Measurements from ENCODE around the gene NPFFR1.

Gene NPFFR1

GRCh38 chr10:70321897-70322890 is 38.4 kb upstream of the NPFFR1 start:
- Histone ChIP-seq H3K9me3 (ENCODE audit: low read length) (no peaks in the 10 kb centered on the region), H3K4me3 (ENCODE audit: low read length) (no peak overlapping the region), H3K36me3 (ENCODE audit: insufficient read depth, low read length) (no peaks in the 10 kb centered on the region), H3K27me3 (ENCODE audit: insufficient read depth, low read length) (no peaks in the 10 kb centered on the region), H3K4me1 (ENCODE audit: insufficient read depth, low read length) (peaks cover 26% of the 10 kb centered on the region), H2AFZ (ENCODE audit: low read depth, low read length) (no peak overlapping the region)

- H2AFZ ChIP-seq (ENCODE audit: low read depth, low read length): no peak overlapping the region
- no peaks in the 10 kb centered on the region for H3K9me3 ChIP-seq (ENCODE audit: low read length)
- H3K36me3 ChIP-seq (ENCODE audit: insufficient read depth, low read length): no peaks in the 10 kb centered on the region
- H3K27me3 ChIP-seq (ENCODE audit: insufficient read depth, low read length): no peaks in the 10 kb centered on the region
- H3K4me3 ChIP-seq (ENCODE audit: low read length): no peak overlapping the region
- peaks cover 26% of the 10 kb centered on the region for H3K4me1 ChIP-seq (ENCODE audit: insufficient read depth, low read length)
Measured at GRCh38 chr10:70321233-70321632, 37.4 kb upstream of the NPFFR1 start.

- H3K36me3 ChIP-seq (ENCODE audit: insufficient read depth, low read length): no peaks in the 10 kb centered on the region
- H3K4me3 ChIP-seq (ENCODE audit: low read length): no peak overlapping the region
- H2AFZ ChIP-seq (ENCODE audit: low read depth, low read length): no peak overlapping the region
- no peaks in the 10 kb centered on the region for H3K27me3 ChIP-seq (ENCODE audit: insufficient read depth, low read length)
- H3K9me3 ChIP-seq (ENCODE audit: low read length): no peaks in the 10 kb centered on the region
- peaks cover 22% of the 10 kb centered on the region for H3K4me1 ChIP-seq (ENCODE audit: insufficient read depth, low read length)
Measured at GRCh38 chr10:70320751-70321150, 36.9 kb upstream of the NPFFR1 start.

DNA sequence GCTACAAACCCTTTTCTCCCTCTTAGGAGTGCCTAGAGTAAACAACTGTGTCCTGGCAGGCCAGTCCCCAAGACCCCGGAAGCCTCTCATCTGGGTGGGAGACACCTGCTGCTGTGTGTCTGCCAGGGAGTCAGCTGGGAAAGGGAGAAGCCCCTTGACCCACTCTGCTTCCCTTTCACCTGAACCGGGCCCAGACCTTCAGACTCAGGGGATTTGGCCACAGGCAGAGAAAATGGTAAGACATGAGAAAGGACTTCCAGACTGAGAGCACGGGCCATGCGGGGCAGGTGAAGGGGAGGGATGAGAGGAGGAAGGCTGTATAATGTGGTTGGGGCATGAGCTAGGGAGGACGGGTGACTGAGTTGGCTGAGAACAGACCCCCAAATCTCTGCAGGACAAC is 36.0 kb upstream of the NPFFR1 start:
- Histone ChIP-seq H3K4me3 (ENCODE audit: low read length) (no peak overlapping the region), H3K4me1 (ENCODE audit: insufficient read depth, low read length) (peaks cover 13% of the 10 kb centered on the region), H3K36me3 (ENCODE audit: insufficient read depth, low read length) (no peaks in the 10 kb centered on the region), H3K27me3 (ENCODE audit: insufficient read depth, low read length) (no peaks in the 10 kb centered on the region), H3K9me3 (ENCODE audit: low read length) (no peaks in the 10 kb centered on the region), H2AFZ (ENCODE audit: low read depth, low read length) (no peak overlapping the region)

- no peaks in the 10 kb centered on the region for H3K9me3 ChIP-seq (ENCODE audit: low read length)
- H3K36me3 ChIP-seq (ENCODE audit: insufficient read depth, low read length): no peaks in the 10 kb centered on the region
- no peak overlapping the region for H3K4me3 ChIP-seq (ENCODE audit: low read length)
- H3K4me1 ChIP-seq (ENCODE audit: insufficient read depth, low read length): peaks cover 7% of the 10 kb centered on the region
- H2AFZ ChIP-seq (ENCODE audit: low read depth, low read length): no peak overlapping the region
- no peaks in the 10 kb centered on the region for H3K27me3 ChIP-seq (ENCODE audit: insufficient read depth, low read length)
Measured at GRCh38 chr10:70319183-70319582, 35.4 kb upstream of the NPFFR1 start.

DNA sequence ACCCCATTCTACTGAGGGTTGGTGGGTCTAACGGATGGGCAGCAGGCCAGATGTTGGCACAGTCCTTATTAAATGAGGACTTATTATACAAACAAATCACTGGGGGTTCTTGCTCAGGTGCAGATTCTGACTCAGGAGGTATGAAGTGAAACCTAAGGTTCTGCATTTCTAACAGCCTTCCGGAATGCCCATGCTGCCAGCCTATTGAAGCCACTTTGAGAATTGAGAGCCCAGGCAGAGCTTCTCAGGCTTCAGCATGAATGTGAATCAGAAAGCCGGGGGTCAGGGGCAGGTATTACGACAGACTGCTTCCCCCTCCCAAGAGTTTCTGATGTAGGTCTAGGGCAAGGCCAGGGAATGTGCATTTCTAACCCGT is 34.1 kb upstream of the NPFFR1 start:
- Histone ChIP-seq H2AFZ (ENCODE audit: low read depth, low read length) (no peak overlapping the region), H3K4me3 (ENCODE audit: low read length) (no peak overlapping the region), H3K4me1 (ENCODE audit: insufficient read depth, low read length) (no peaks in the 10 kb centered on the region), H3K9me3 (ENCODE audit: low read length) (no peaks in the 10 kb centered on the region), H3K36me3 (ENCODE audit: insufficient read depth, low read length) (no peaks in the 10 kb centered on the region), H3K27me3 (ENCODE audit: insufficient read depth, low read length) (no peaks in the 10 kb centered on the region)

GRCh38 chr10:70317272-70317942 is 33.6 kb upstream of the NPFFR1 start:
- Histone ChIP-seq H3K4me1 (ENCODE audit: insufficient read depth, low read length) (no peaks in the 10 kb centered on the region), H3K36me3 (ENCODE audit: insufficient read depth, low read length) (no peaks in the 10 kb centered on the region), H3K9me3 (ENCODE audit: low read length) (no peaks in the 10 kb centered on the region), H2AFZ (ENCODE audit: low read depth, low read length) (no peak overlapping the region), H3K27me3 (ENCODE audit: insufficient read depth, low read length) (no peaks in the 10 kb centered on the region), H3K4me3 (ENCODE audit: low read length) (no peak overlapping the region)

GRCh38 chr10:70315815-70316214 is 32.0 kb upstream of the NPFFR1 start:
- Histone ChIP-seq H3K9me3 (ENCODE audit: low read length) (no peaks in the 10 kb centered on the region), H3K36me3 (ENCODE audit: insufficient read depth, low read length) (no peaks in the 10 kb centered on the region), H2AFZ (ENCODE audit: low read depth, low read length) (no peak overlapping the region), H3K4me3 (ENCODE audit: low read length) (no peak overlapping the region), H3K27me3 (ENCODE audit: insufficient read depth, low read length) (no peaks in the 10 kb centered on the region), H3K4me1 (ENCODE audit: insufficient read depth, low read length) (no peaks in the 10 kb centered on the region)

DNA sequence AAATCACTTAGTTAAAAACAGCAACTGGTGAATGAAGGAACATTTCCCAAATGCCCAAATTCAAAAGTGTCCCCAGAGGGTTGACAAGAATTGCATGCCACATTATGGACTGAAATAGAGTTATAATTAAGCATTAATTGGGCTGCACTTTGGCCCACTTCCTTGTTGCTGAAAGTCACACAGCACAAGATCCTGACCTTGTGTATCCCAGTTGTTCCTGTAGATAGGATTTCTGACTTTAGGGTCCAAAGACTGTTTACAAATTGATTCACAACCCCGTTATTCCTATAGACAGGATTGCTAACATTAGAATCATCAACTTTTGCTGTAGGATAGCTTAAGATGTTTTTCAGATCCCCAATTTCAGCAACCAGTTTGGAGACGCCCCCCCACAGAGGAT is 31.5 kb upstream of the NPFFR1 start:
- no peaks in the 10 kb centered on the region for H3K4me1 ChIP-seq (ENCODE audit: insufficient read depth, low read length)
- no peaks in the 10 kb centered on the region for H3K36me3 ChIP-seq (ENCODE audit: insufficient read depth, low read length)
- no peak overlapping the region for H2AFZ ChIP-seq (ENCODE audit: low read depth, low read length)
- H3K27me3 ChIP-seq (ENCODE audit: insufficient read depth, low read length): no peaks in the 10 kb centered on the region
- no peaks in the 10 kb centered on the region for H3K9me3 ChIP-seq (ENCODE audit: low read length)
- no peak overlapping the region for H3K4me3 ChIP-seq (ENCODE audit: low read length)

DNA sequence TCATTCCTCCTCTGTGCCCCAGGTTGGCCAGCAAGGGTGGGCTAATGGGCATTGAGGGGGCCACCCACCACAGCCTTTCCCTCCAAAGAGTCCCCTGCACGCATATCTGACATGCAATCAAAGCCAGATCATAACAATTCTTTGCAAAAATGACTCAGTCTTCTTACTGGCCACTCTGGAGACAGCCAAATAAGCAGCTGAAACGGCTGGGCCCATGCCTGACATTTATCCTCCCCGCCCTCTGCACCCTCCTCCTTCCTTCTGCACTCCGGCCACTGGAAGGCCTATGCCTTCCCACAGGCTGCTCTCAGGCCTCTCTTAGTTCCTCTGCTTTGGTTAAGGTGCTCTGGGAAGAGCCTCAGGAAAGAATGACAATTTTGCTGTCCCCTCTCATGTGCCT is 29.2 kb upstream of the NPFFR1 start:
- no peaks in the 10 kb centered on the region for H3K4me1 ChIP-seq (ENCODE audit: insufficient read depth, low read length)
- no peaks in the 10 kb centered on the region for H3K27me3 ChIP-seq (ENCODE audit: insufficient read depth, low read length)
- H3K9me3 ChIP-seq (ENCODE audit: low read length): no peaks in the 10 kb centered on the region
- no peaks in the 10 kb centered on the region for H3K36me3 ChIP-seq (ENCODE audit: insufficient read depth, low read length)
- no peak overlapping the region for H2AFZ ChIP-seq (ENCODE audit: low read depth, low read length)
- H3K4me3 ChIP-seq (ENCODE audit: low read length): no peak overlapping the region

DNA sequence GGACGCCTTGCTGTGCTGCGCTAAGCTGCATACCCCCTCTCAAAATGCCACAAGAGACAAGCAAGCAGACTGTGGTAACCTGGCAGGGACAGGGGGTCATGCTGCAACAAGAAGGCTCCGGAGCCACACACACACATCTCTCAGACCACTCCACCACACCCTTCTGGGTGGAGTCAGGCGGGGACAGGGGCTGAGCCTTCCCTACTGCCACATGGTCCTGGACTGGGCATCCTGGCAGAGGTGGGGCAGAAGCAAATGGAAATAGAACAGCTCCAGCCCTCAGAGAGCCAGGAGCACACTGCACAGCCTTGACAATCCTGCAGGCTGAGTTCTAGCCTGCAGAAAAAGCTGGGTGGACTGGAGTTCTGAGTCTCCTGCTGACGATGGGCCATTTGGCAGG is 28.4 kb upstream of the NPFFR1 start:
- H3K27me3 ChIP-seq (ENCODE audit: insufficient read depth, low read length): no peaks in the 10 kb centered on the region
- no peak overlapping the region for H2AFZ ChIP-seq (ENCODE audit: low read depth, low read length)
- H3K36me3 ChIP-seq (ENCODE audit: insufficient read depth, low read length): no peaks in the 10 kb centered on the region
- H3K4me3 ChIP-seq (ENCODE audit: low read length): no peak overlapping the region
- H3K4me1 ChIP-seq (ENCODE audit: insufficient read depth, low read length): no peaks in the 10 kb centered on the region
- H3K9me3 ChIP-seq (ENCODE audit: low read length): no peaks in the 10 kb centered on the region

DNA sequence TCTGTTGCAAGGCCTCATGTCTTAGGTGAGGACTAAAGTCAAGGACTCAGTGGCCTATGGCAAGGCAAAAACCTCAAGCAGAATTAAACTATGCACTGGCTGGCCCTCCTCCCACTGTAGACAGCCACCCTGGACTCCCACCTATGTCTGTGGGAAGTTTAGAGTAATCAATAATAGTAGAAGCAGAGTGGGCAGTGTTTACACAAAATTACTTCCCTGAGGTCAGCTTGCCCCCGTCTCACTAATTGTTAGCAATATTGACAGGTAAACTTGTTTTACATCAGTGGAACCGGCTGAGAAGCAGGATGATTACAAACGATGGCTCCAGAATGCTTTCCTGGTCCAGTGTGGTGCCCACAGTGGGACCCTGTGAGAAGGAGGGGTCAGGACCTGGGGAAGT is 27.9 kb upstream of the NPFFR1 start:
- H3K4me3 ChIP-seq (ENCODE audit: low read length): no peak overlapping the region
- H3K27me3 ChIP-seq (ENCODE audit: insufficient read depth, low read length): no peaks in the 10 kb centered on the region
- no peaks in the 10 kb centered on the region for H3K36me3 ChIP-seq (ENCODE audit: insufficient read depth, low read length)
- H3K9me3 ChIP-seq (ENCODE audit: low read length): no peaks in the 10 kb centered on the region
- no peak overlapping the region for H2AFZ ChIP-seq (ENCODE audit: low read depth, low read length)
- no peaks in the 10 kb centered on the region for H3K4me1 ChIP-seq (ENCODE audit: insufficient read depth, low read length)

GRCh38 chr10:70309661-70310060 is 25.9 kb upstream of the NPFFR1 start:
- Histone ChIP-seq H3K4me1 (ENCODE audit: insufficient read depth, low read length) (no peaks in the 10 kb centered on the region), H2AFZ (ENCODE audit: low read depth, low read length) (no peak overlapping the region), H3K27me3 (ENCODE audit: insufficient read depth, low read length) (no peaks in the 10 kb centered on the region), H3K9me3 (ENCODE audit: low read length) (no peaks in the 10 kb centered on the region), H3K4me3 (ENCODE audit: low read length) (no peak overlapping the region), H3K36me3 (ENCODE audit: insufficient read depth, low read length) (no peaks in the 10 kb centered on the region)

Data from neuron (in vitro differentiated cells).